CD8-positive, alpha-beta memory T cell (primary cell): ENCODE measurements around the gene BCL7B. TPM values are rescaled to one million over a fixed set of nuclear protein-coding genes. Genes with fewer than 3 reads are reported as not detected.
"Not testable (repeated sequence)": the region's sequence is repeated elsewhere in the genome, so short reads cannot be mapped to it uniquely, and the experiment has no call there.

Experiments
- CTCF ChIA-PET: fragments of 350-600 bp; sonication (Branson Sonifier 250); formaldehyde crosslinking; loops from one replicate; lab custom pipeline; 2021; ENCODE audit warnings: antibody characterized with exemption; lab: Charles Lee
- POLR2A ChIA-PET: fragments of 350-600 bp; sonication (Branson Sonifier 250); formaldehyde crosslinking; loops from one replicate; lab custom pipeline; 2021; ENCODE audit warnings: antibody characterized with exemption; lab: Charles Lee
- DNase-seq, 5 donors: peaks; one replicate each; pipeline versions ENCODE4 v3.0.0 to v3.0.0-alpha.2; 2020 to 2022; ENCODE audit warnings: mixed read lengths in 1 of 5
- H3K27ac ChIP-seq: one replicate; pipeline ENCODE4 v1.7.0; 2013; ENCODE audit warnings: low read depth, mild to moderate bottlenecking, low read length, moderate library complexity
- H3K27me3 ChIP-seq: 2 replicates; pipeline ENCODE4 v1.7.0; 2013; ENCODE audit warnings: low read length, mild to moderate bottlenecking; ENCODE audit not compliant: insufficient read depth, poor library complexity, severe bottlenecking
- H3K36me3 ChIP-seq: 2 replicates; pipeline ENCODE4 v1.7.0; 2013; ENCODE audit warnings: mild to moderate bottlenecking, low read length, moderate library complexity; ENCODE audit not compliant: insufficient read depth
- H3K4me1 ChIP-seq: 2 replicates; pipeline ENCODE4 v1.7.0; 2013; ENCODE audit warnings: mild to moderate bottlenecking, low read length, moderate library complexity; ENCODE audit not compliant: insufficient read depth
- H3K4me3 ChIP-seq: 2 replicates; pipeline ENCODE4 v1.7.0; 2013; ENCODE audit warnings: mild to moderate bottlenecking, low read length
- H3K9me3 ChIP-seq: 2 replicates; pipeline ENCODE4 v1.7.0; 2013; ENCODE audit warnings: mild to moderate bottlenecking, low read length
- H3K27ac Mint-ChIP-seq, 8 donors: one replicate each; pipeline ENCODE4 v1.8.0; 2020 to 2021; ENCODE audit warnings: mixed read lengths in 8 of 8, mild to moderate bottlenecking in 6 of 8, inconsistent platforms in 3 of 8, moderate library complexity in 3 of 8
- H3K27me3 Mint-ChIP-seq, 2 donors: one replicate each; pipeline ENCODE4 v1.8.0; 2020 to 2021; ENCODE audit warnings: mixed read lengths in 2 of 2, mild to moderate bottlenecking in 1 of 2, moderate library complexity in 1 of 2
- H3K36me3 Mint-ChIP-seq, 3 donors: one replicate each; pipeline ENCODE4 v1.8.0; 2020 to 2021; ENCODE audit warnings: mixed read lengths in 3 of 3, inconsistent platforms in 1 of 3, mild to moderate bottlenecking in 1 of 3
- H3K4me1 Mint-ChIP-seq, 3 donors: one replicate each; pipeline ENCODE4 v1.8.0; 2020 to 2021; ENCODE audit warnings: mixed read lengths in 3 of 3, inconsistent platforms in 1 of 3, mild to moderate bottlenecking in 1 of 3
- H3K4me3 Mint-ChIP-seq, 7 donors: one replicate each; pipeline ENCODE4 v1.8.0; 2020 to 2021; ENCODE audit warnings: mixed read lengths in 7 of 7, mild to moderate bottlenecking in 6 of 7, moderate library complexity in 4 of 7, inconsistent platforms in 2 of 7
- H3K9me3 Mint-ChIP-seq, 5 donors: one replicate each; pipeline ENCODE4 v1.8.0; 2020 to 2022; ENCODE audit warnings: mixed read lengths in 5 of 5, mild to moderate bottlenecking in 3 of 5, moderate library complexity in 2 of 5, inconsistent platforms in 1 of 5
- polyA plus RNA-seq: library from polyadenylated mRNA; unstranded; fragments of 300-500 nt; fragmentation: Illumina TruSeq; gene quantifications from one replicate; pipeline ENCODE4 v1.2.3, GENCODE V29; 2021
- total RNA-seq, 2 experiments: library from RNA; stranded (reverse); gene quantifications; one replicate each; pipeline ENCODE4 v1.2.3, GENCODE V29; 2021

The BCL7B gene
- total and polyA plus RNA-seq, 3 experiments from 2014 or later = 68.9 to 101 (median 72.6) TPM

GRCh38 chr7:73541722-73542121 lies 15.8 kb downstream of the BCL7B start:
- POLR2A ChIA-PET = no interaction called here
- Histone ChIP-seq H3K4me1 (no peaks in the 10 kb centered on the region), H3K27me3 (no peaks in the 10 kb centered on the region), H3K9me3 (no peaks in the 10 kb centered on the region), H3K27ac (no peak overlapping the region), H3K36me3 (peaks cover 45% of the 10 kb centered on the region), H3K4me3 (no peak overlapping the region)
- no peak for DNase-seq
- Mint-ChIP-seq H3K27me3 (no peaks in the 10 kb centered on the region), H3K36me3 (peaks cover 9 to 80% (median 29%) of the 10 kb centered on the region in 3 donors), H3K27ac (peak overlapping the region in 1 of 8 donors; percentile 12), H3K4me3 (no peak overlapping the region), H3K9me3 (no peaks in the 10 kb centered on the region), H3K4me1 (peaks cover 13 to 30% (median 14%) of the 10 kb centered on the region in 3 donors)
- CTCF ChIA-PET = no interaction called here

GRCh38 chr7:73539709-73540108 lies 17.8 kb downstream of the BCL7B start:
- Histone ChIP-seq H3K4me1 (no peaks in the 10 kb centered on the region), H3K36me3 (peaks cover 52% of the 10 kb centered on the region), H3K9me3 (no peaks in the 10 kb centered on the region), H3K4me3 (no peak overlapping the region), H3K27ac (no peak overlapping the region), H3K27me3 (no peaks in the 10 kb centered on the region)
- ChIA-PET POLR2A (interaction anchor here (1.0 to 1.2 kb wide), 2 partner anchors 8 to 17 kb away, joined by 3 to 7 read pairs; partner anchors contain the start of gene BAZ1B), CTCF (interaction anchor here (0.9 to 1.3 kb wide), 2 partner anchors 162 to 186 kb away, joined by 3 read pairs; no protein-coding TSS in a partner anchor)
- H3K4me1 Mint-ChIP-seq = peaks cover 3 to 15% (median 6%) of the 10 kb centered on the region in 3 donors
- DNase-seq = no peak
- H3K27me3 Mint-ChIP-seq = no peaks in the 10 kb centered on the region
- H3K27ac Mint-ChIP-seq = peak overlapping the region in 2 of 8 donors; percentile 27 to 54
- H3K36me3 Mint-ChIP-seq = peaks cover 13 to 81% (median 32%) of the 10 kb centered on the region in 3 donors
- H3K9me3 Mint-ChIP-seq = no peaks in the 10 kb centered on the region
- no peak overlapping the region for H3K4me3 Mint-ChIP-seq

- POLR2A ChIA-PET, H3K4me3 Mint-ChIP-seq, H3K4me1 Mint-ChIP-seq, H3K27me3 ChIP-seq, H3K9me3 ChIP-seq, H3K4me1 ChIP-seq, H3K4me3 ChIP-seq, DNase-seq, H3K27me3 Mint-ChIP-seq, H3K27ac ChIP-seq, H3K9me3 Mint-ChIP-seq: not testable (repeated sequence)
- CTCF ChIA-PET = interaction anchor here (0.7 to 1.3 kb wide), 2 partner anchors 10 to 187 kb away, joined by 3 read pairs; no protein-coding TSS in a partner anchor
- H3K36me3 ChIP-seq = peaks cover 52% of the 10 kb centered on the region
- Mint-ChIP-seq H3K27ac (peak overlapping the region in 1 of 8 donors; percentile 80), H3K36me3 (peaks cover 13 to 73% (median 31%) of the 10 kb centered on the region in 3 donors)
Observed at GRCh38 chr7:73538510-73538909, 19.0 kb downstream of the BCL7B start.

GRCh38 chr7:73537051-73537450 lies 20.4 kb downstream of the BCL7B start:
- Mint-ChIP-seq H3K27me3 (no peaks in the 10 kb centered on the region), H3K4me3 (no peak overlapping the region), H3K4me1 (peaks cover 0 to 3% (median 1%) of the 10 kb centered on the region in 3 donors), H3K27ac (no peak overlapping the region), H3K9me3 (no peaks in the 10 kb centered on the region), H3K36me3 (peaks cover 9 to 63% (median 23%) of the 10 kb centered on the region in 3 donors)
- CTCF ChIA-PET = no interaction called here
- no peak overlapping the region for H3K4me3 ChIP-seq
- H3K27me3 ChIP-seq = no peaks in the 10 kb centered on the region
- peaks cover 44% of the 10 kb centered on the region for H3K36me3 ChIP-seq
- no peak for DNase-seq
- no peaks in the 10 kb centered on the region for H3K9me3 ChIP-seq
- no peak overlapping the region for H3K27ac ChIP-seq
- POLR2A ChIA-PET = no interaction called here
- H3K4me1 ChIP-seq = no peaks in the 10 kb centered on the region

GRCh38 chr7:73536479-73536878 lies 21.0 kb downstream of the BCL7B start:
- POLR2A ChIA-PET = no interaction called here
- Mint-ChIP-seq H3K36me3 (peaks cover 9 to 58% (median 19%) of the 10 kb centered on the region in 3 donors), H3K27ac (no peak overlapping the region), H3K4me1 (peaks cover 0 to 3% (median 1%) of the 10 kb centered on the region in 3 donors), H3K4me3 (no peak overlapping the region), H3K9me3 (no peaks in the 10 kb centered on the region), H3K27me3 (no peaks in the 10 kb centered on the region)
- no peaks in the 10 kb centered on the region for H3K4me1 ChIP-seq
- H3K27ac ChIP-seq = no peak overlapping the region
- CTCF ChIA-PET = no interaction called here
- peaks cover 39% of the 10 kb centered on the region for H3K36me3 ChIP-seq
- no peak overlapping the region for H3K4me3 ChIP-seq
- no peaks in the 10 kb centered on the region for H3K27me3 ChIP-seq
- no peaks in the 10 kb centered on the region for H3K9me3 ChIP-seq
- no peak for DNase-seq

GRCh38 chr7:73535918-73536317 lies 21.6 kb downstream of the BCL7B start:
- H3K4me1 ChIP-seq, H3K9me3 ChIP-seq, H3K27me3 ChIP-seq, DNase-seq, H3K27me3 Mint-ChIP-seq, CTCF ChIA-PET, POLR2A ChIA-PET, H3K9me3 Mint-ChIP-seq, H3K4me3 ChIP-seq, H3K4me3 Mint-ChIP-seq, H3K4me1 Mint-ChIP-seq, H3K27ac ChIP-seq: not testable (repeated sequence)
- Mint-ChIP-seq H3K36me3 (peaks cover 7 to 54% (median 16%) of the 10 kb centered on the region in 3 donors), H3K27ac (peak overlapping the region in 1 of 8 donors; percentile 54)
- peaks cover 39% of the 10 kb centered on the region for H3K36me3 ChIP-seq

- Histone ChIP-seq H3K4me3 (no peak overlapping the region), H3K27me3 (no peaks in the 10 kb centered on the region), H3K36me3 (peaks cover 25% of the 10 kb centered on the region), H3K27ac (no peak overlapping the region), H3K9me3 (no peaks in the 10 kb centered on the region), H3K4me1 (no peaks in the 10 kb centered on the region)
- Mint-ChIP-seq H3K9me3 (no peaks in the 10 kb centered on the region), H3K4me3 (no peak overlapping the region), H3K27ac (no peak overlapping the region), H3K27me3 (no peaks in the 10 kb centered on the region), H3K36me3 (peaks cover 7 to 36% (median 16%) of the 10 kb centered on the region in 3 donors), H3K4me1 (peaks cover 0 to 1% (median 0%) of the 10 kb centered on the region in 3 donors)
- DNase-seq = no peak
- POLR2A ChIA-PET = no interaction called here
- CTCF ChIA-PET = interaction anchor here (1.8 kb wide), 1 partner anchor 11 kb away, joined by 5 read pairs; the partner anchor contains the start of gene BAZ1B
Observed at GRCh38 chr7:73533742-73534141, 23.7 kb downstream of the BCL7B start.

- Histone ChIP-seq H3K27me3 (no peaks in the 10 kb centered on the region), H3K36me3 (peaks cover 12% of the 10 kb centered on the region), H3K4me1 (peaks cover 10% of the 10 kb centered on the region), H3K27ac (no peak overlapping the region), H3K9me3 (no peaks in the 10 kb centered on the region), H3K4me3 (no peak overlapping the region)
- POLR2A ChIA-PET = no interaction called here
- Mint-ChIP-seq H3K27me3 (no peaks in the 10 kb centered on the region), H3K9me3 (no peaks in the 10 kb centered on the region), H3K27ac (peak overlapping the region in 2 of 8 donors; percentile 8 to 17), H3K36me3 (peaks cover 7 to 22% (median 10%) of the 10 kb centered on the region in 3 donors), H3K4me1 (peaks cover 7 to 12% (median 9%) of the 10 kb centered on the region in 3 donors), H3K4me3 (no peak overlapping the region)
- no peak for DNase-seq
- CTCF ChIA-PET = interaction anchor here (1.8 kb wide), 1 partner anchor 10 kb away, joined by 5 read pairs; the partner anchor contains the start of gene BAZ1B
Observed at GRCh38 chr7:73532224-73532623, 25.3 kb downstream of the BCL7B start.
